ENCODE data around the gene LZTS2.

- TF ChIP-seq BHLHE40 (IDR thresholded peaks at IDR 0.05; ENCODE audit: borderline replicate concordance) = no peak
- TF ChIP-seq SP1 (IDR thresholded peaks at IDR 0.05) = no peak
- no peak for TF ChIP-seq TARDBP (IDR thresholded peaks at IDR 0.05)
- TF ChIP-seq ARNT (IDR thresholded peaks at IDR 0.05) = no peak
- TF ChIP-seq SUZ12 (IDR thresholded peaks at IDR 0.05) = no peak
- no peak for TF ChIP-seq PKNOX1 (IDR thresholded peaks at IDR 0.05)
- no peak for TF ChIP-seq FOXA1 (IDR thresholded peaks at IDR 0.05)
Measured at GRCh38 chr10:100968062-100968736, 31.4 kb upstream of the LZTS2 start.

Measured in HEK293T (cell line).